ENCODE data around the gene PSKH1.
"Not testable (repeated sequence)": the region's sequence is repeated elsewhere in the genome, so short reads cannot be mapped to it uniquely, and the experiment has no call there.

PSKH1 gene

GRCh38 chr16:67924140-67924906 is 31.3 kb downstream of the PSKH1 start:
- DNase-seq (ENCODE audit: low read depth, low spot score), result no peak

GRCh38 chr16:67926181-67926750 is 33.2 kb downstream of the PSKH1 start:
- DNase-seq (ENCODE audit: low read depth, low spot score), result no peak

- no peak for DNase-seq (ENCODE audit: low read depth, low spot score)
These were observed 34.3 kb downstream of the PSKH1 start for GRCh38 chr16:67927131-67927941.

GRCh38 chr16:67928147-67928546 is 35.1 kb downstream of the PSKH1 start:
- no peak for DNase-seq (ENCODE audit: low read depth, low spot score)

GRCh38 chr16:67928561-67929364 is 35.7 kb downstream of the PSKH1 start:
- peak; percentile 50 for DNase-seq (ENCODE audit: low read depth, low spot score)

- DNase-seq (ENCODE audit: low read depth, low spot score), result no peak
These were observed 37.1 kb downstream of the PSKH1 start for GRCh38 chr16:67930191-67930590.

GRCh38 chr16:67930678-67931211 is 37.7 kb downstream of the PSKH1 start:
- no peak for DNase-seq (ENCODE audit: low read depth, low spot score)

- DNase-seq (ENCODE audit: low read depth, low spot score), result no peak
These were observed 38.8 kb downstream of the PSKH1 start, which contains the start of gene CTRL for GRCh38 chr16:67931712-67932461. Gene CTRL, minus strand, starts transcription at chr16:67931862. Its CDS starts 10 bp downstream, at chr16:67931852.

GRCh38 chr16:67932462-67932840 is 39.4 kb downstream of the PSKH1 start:
- no peak for DNase-seq (ENCODE audit: low read depth, low spot score)

- no peak for DNase-seq (ENCODE audit: low read depth, low spot score)
These were observed 40.8 kb downstream of the PSKH1 start for GRCh38 chr16:67933805-67934204.

GRCh38 chr16:67934306-67935100 is 41.4 kb downstream of the PSKH1 start:
- no peak for DNase-seq (ENCODE audit: low read depth, low spot score)

GRCh38 chr16:67935101-67935401 is 42.0 kb downstream of the PSKH1 start:
- DNase-seq (ENCODE audit: low read depth, low spot score), result no peak

GRCh38 chr16:67935402-67936123 is 42.5 kb downstream of the PSKH1 start:
- peak; percentile 91 for DNase-seq (ENCODE audit: low read depth, low spot score)

- DNase-seq (ENCODE audit: low read depth, low spot score), result no peak
These were observed 43.2 kb downstream of the PSKH1 start, which contains the start of gene PSMB10 for GRCh38 chr16:67936124-67936879. Gene PSMB10, minus strand, starts transcription at chr16:67936850. Its CDS starts 101 bp downstream, at chr16:67936749.

- peak; percentile 67 for DNase-seq (ENCODE audit: low read depth, low spot score)
These were observed 44.0 kb downstream of the PSKH1 start for GRCh38 chr16:67936880-67937605.

- not testable (repeated sequence) for DNase-seq (ENCODE audit: low read depth, low spot score)
These were observed 44.7 kb downstream of the PSKH1 start for GRCh38 chr16:67937713-67938112.

GRCh38 chr16:67939507-67940445 is 46.7 kb downstream of the PSKH1 start:
- DNase-seq (ENCODE audit: low read depth, low spot score), result no peak

All from activated CD4-positive, CD25-positive, alpha-beta regulatory T cell treated with anti-CD3 and anti-CD28 coated beads, Interleukin-2, amount 50 U/mL, for 16 hours (primary cell).